Pancreas (tissue), 10 donors: ENCODE data around the gene BCAM. TPM values are rescaled to one million over a fixed set of nuclear protein-coding genes. Genes with fewer than 3 reads are reported as not detected.
A peak's percentile ranks its signal among the peaks of the same experiment; 100 is the strongest.

ENCODE experiments used
- ATAC-seq, 4 donors: fragments of 200-7000 bp; cut with Tn5 transposase; one replicate each; pipeline versions ENCODE4 v1.8.0 to v1.9.1; 2020; ENCODE audit warnings: mild to moderate bottlenecking in 4 of 4, moderate library complexity in 4 of 4
- DNase-seq, 6 donors: peaks; one replicate each; pipeline ENCODE4 v3.0.0-alpha.2; 2020
- FAIRE-seq: peaks from 2 replicates; lab custom pipeline; 2012; peaks lifted over from hg19 to GRCh38; lab: Jason Lieb, UNC
- H3K27ac ChIP-seq, 4 donors: fragments of 200-600 bp; sonication (generic); 1 replicate in 3 of 4; 2 replicates in 1 of 4; pipeline versions ENCODE4 v1.5.0 to v1.8.0; 2020
- H3K27me3 ChIP-seq, 4 donors: fragments of 200-600 bp; one replicate each; pipeline ENCODE4 v1.8.0; 2021
- H3K36me3 ChIP-seq, 3 donors: fragments of 200-600 bp; sonication (generic) in 1 of 3; one replicate each; pipeline versions ENCODE4 v1.5.0 to v1.8.0; 2020 to 2021
- H3K4me1 ChIP-seq, 3 donors: fragments of 200-600 bp; one replicate each; pipeline ENCODE4 v1.8.0; 2021
- H3K4me3 ChIP-seq, 4 donors: fragments of 200-600 bp; sonication (generic) in 2 of 4; one replicate each; pipeline versions ENCODE4 v1.5.0 to v1.8.0; 2020 to 2021
- H3K9me3 ChIP-seq, 4 donors: fragments of 200-600 bp; one replicate each; pipeline ENCODE4 v1.8.0; 2021
- WGBS, 2 donors: extraction: QIAGEN DNeasy Blood & Tissue Kit; methylation state at CpG; one replicate each; pipeline ENCODE4 v1.1.7; 2013; 5-methylcytosine and 5-hydroxymethylcytosine counted together
- intact Hi-C, 3 donors: fragments of 100-400 bp; cut with DNase I; formaldehyde crosslinking; loops; one replicate each; pipeline versions ENCODE4 v1.11.1 to v1.14.2; 2022
- polyA plus RNA-seq, 2 donors: library from polyadenylated mRNA; stranded (reverse); fragments of 200-250 nt; gene quantifications; one replicate each; pipeline ENCODE4 v1.2.3, GENCODE V29; 2013
- total RNA-seq, 6 donors: library from RNA; stranded (reverse); fragmentation: NEBNext Ultra II Directional in 4 of 6; extraction: Animal tissue kit (Norgen Biotek cat#: 25700) in 4 of 6; gene quantifications; one replicate each; pipeline versions ENCODE4 v1.2.1 to v1.2.4, GENCODE V29; 2021 to 2023
- TF ChIP-seq, protein P1 (sequence below), 4 donors: fragments of 200-600 bp; sonication (generic) in 3 of 4; IDR thresholded peaks; one replicate each; pipeline versions ENCODE4 v1.5.0 to v1.8.0; 2021; ENCODE audit warnings: antibody characterized with exemption in 4 of 4
- donor health status: healthy with polysubstance abuse.
- donor health status: DM: no; HTN: no; CAD: no; lungs with moderate emphysema.
- donor health status: DM: no; HTN: no; CAD: no.
- donor health status: control.
- donor health status: control.
- donor health status: Bipolar disorder and iron deficiency.
- donor health status: DM: yes; HTN: yes; CAD: no.
- donor health status: DM: no; HTN: no; CAD: no.
- donor health status: DM: no; HTN: no; CAD: no.
- donor health status: DM: yes; HTN: yes; CAD: no.

BCAM gene
- total and polyA plus RNA-seq, 8 donors, result 28.8 to 140 (median 51.5) TPM

DNA sequence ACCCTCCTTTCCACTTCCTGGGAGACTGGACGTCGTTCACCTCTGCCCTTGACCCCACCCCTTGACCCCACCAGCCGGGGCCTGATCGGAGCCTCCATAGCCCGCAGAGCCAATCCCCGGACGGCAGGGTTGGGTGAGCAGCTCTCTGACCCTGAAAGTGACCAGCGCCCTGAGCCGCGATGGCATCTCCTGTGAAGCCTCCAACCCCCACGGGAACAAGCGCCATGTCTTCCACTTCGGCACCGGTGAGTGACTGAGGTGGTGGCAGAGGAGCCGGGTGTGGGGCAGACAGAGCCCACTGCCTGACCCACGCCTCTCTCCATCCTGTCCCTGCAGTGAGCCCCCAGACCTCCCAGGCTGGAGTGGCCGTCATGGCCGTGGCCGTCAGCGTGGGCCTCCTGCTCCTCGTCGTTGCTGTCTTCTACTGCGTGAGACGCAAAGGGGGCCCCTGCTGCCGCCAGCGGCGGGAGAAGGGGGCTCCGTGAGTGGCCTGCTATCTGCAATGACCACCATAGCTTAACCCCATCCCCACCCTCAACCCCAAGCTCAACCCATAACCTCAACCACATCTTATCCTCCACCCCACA lies 10.4 kb downstream of the BCAM start:
- TF ChIP-seq, protein P1, sequence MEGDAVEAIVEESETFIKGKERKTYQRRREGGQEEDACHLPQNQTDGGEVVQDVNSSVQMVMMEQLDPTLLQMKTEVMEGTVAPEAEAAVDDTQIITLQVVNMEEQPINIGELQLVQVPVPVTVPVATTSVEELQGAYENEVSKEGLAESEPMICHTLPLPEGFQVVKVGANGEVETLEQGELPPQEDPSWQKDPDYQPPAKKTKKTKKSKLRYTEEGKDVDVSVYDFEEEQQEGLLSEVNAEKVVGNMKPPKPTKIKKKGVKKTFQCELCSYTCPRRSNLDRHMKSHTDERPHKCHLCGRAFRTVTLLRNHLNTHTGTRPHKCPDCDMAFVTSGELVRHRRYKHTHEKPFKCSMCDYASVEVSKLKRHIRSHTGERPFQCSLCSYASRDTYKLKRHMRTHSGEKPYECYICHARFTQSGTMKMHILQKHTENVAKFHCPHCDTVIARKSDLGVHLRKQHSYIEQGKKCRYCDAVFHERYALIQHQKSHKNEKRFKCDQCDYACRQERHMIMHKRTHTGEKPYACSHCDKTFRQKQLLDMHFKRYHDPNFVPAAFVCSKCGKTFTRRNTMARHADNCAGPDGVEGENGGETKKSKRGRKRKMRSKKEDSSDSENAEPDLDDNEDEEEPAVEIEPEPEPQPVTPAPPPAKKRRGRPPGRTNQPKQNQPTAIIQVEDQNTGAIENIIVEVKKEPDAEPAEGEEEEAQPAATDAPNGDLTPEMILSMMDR (IDR thresholded peaks at IDR 0.05), result no peak
- ATAC-seq (no peak), DNase-seq (peak in 1 of 6 donors; percentile 64), FAIRE-seq (no peak)
- H3K36me3 ChIP-seq, result no peaks in the 10 kb centered on the region
- H3K4me3 ChIP-seq, result no peak overlapping the region
- H3K4me1 ChIP-seq, result peaks cover 5 to 13% (median 10%) of the 10 kb centered on the region in 3 donors
- no peaks in the 10 kb centered on the region for H3K27me3 ChIP-seq
- intact Hi-C loops, result no loop called here
- no peaks in the 10 kb centered on the region for H3K9me3 ChIP-seq
- WGBS, 2 donors, result 95 to 96% methylated on average over 28 of the region's 28 CpGs
- H3K27ac ChIP-seq, result no peak overlapping the region

DNA sequence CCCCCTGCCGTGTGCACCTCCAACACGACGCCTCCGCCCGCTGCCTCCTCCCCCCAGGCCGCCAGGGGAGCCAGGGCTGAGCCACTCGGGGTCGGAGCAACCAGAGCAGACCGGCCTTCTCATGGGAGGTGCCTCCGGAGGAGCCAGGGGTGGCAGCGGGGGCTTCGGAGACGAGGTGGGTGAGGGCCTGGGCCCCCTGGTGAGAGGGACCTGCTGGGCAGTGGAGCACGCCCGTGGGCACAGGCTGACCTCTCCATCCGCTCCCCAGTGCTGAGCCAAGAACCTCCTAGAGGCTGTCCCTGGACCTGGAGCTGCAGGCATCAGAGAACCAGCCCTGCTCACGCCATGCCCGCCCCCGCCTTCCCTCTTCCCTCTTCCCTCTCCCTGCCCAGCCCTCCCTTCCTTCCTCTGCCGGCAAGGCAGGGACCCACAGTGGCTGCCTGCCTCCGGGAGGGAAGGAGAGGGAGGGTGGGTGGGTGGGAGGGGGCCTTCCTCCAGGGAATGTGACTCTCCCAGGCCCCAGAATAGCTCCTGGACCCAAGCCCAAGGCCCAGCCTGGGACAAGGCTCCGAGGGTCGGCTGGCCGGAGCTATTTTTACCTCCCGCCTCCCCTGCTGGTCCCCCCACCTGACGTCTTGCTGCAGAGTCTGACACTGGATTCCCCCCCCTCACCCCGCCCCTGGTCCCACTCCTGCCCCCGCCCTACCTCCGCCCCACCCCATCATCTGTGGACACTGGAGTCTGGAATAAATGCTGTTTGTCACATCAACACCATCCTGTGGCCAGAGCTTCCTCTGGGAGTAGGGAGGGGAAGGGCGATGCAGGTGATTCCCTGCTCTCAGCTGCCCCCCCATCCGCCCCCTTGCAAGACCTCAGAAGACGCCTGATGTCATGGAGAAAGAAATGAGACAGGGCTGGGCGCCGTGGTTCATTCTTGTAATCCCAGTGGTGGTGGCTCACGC lies 12.0 kb downstream of the BCAM start:
- H3K27ac ChIP-seq, result no peak overlapping the region
- ATAC-seq (peak in 1 of 4 donors; percentile 2), FAIRE-seq (no peak), DNase-seq (peak in 2 of 6 donors; percentile 28 to 76)
- TF ChIP-seq, protein P1 (IDR thresholded peaks at IDR 0.05), result no peak
- H3K4me3 ChIP-seq, result no peak overlapping the region
- H3K36me3 ChIP-seq, result no peaks in the 10 kb centered on the region
- H3K27me3 ChIP-seq, result no peaks in the 10 kb centered on the region
- peaks cover 9 to 18% (median 10%) of the 10 kb centered on the region in 3 donors for H3K4me1 ChIP-seq
- intact Hi-C loops, result no loop called here
- no peaks in the 10 kb centered on the region for H3K9me3 ChIP-seq
- 79 to 81% methylated on average over 26 to 35 of the region's 35 CpGs for WGBS, 2 donors

DNA sequence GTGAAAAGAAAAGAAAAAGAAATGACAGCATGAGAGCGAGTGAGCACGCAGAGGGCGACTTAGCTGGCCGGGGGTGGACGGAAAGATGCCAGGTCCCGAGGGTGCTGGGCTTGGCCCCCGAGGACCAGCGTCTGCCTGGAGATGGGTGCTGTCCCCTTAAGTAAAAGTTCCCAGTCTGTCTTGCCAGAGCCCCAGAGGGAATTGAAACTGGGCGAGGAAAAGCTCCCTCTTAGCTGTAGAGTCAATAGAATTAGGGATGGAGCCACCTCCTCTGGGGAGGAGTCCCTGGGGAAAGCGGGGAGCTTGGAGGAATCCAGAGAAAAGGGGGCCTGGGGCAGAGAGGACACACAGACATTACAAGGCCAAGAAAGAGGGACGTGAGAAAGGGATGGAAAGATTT lies 13.3 kb downstream of the BCAM start:
- ATAC-seq, result no peak
- H3K36me3 ChIP-seq, result no peaks in the 10 kb centered on the region
- TF ChIP-seq, protein P1 (IDR thresholded peaks at IDR 0.05), result no peak
- FAIRE-seq, result no peak
- no peak overlapping the region for H3K4me3 ChIP-seq
- H3K27ac ChIP-seq, result no peak overlapping the region
- no peaks in the 10 kb centered on the region for H3K9me3 ChIP-seq
- peaks cover 9 to 18% (median 10%) of the 10 kb centered on the region in 3 donors for H3K4me1 ChIP-seq
- no peaks in the 10 kb centered on the region for H3K27me3 ChIP-seq
- no peak for DNase-seq
- WGBS, 2 donors, result 84% methylated on average over 11 of the region's 11 CpGs
- intact Hi-C loops, result no loop called here

DNA sequence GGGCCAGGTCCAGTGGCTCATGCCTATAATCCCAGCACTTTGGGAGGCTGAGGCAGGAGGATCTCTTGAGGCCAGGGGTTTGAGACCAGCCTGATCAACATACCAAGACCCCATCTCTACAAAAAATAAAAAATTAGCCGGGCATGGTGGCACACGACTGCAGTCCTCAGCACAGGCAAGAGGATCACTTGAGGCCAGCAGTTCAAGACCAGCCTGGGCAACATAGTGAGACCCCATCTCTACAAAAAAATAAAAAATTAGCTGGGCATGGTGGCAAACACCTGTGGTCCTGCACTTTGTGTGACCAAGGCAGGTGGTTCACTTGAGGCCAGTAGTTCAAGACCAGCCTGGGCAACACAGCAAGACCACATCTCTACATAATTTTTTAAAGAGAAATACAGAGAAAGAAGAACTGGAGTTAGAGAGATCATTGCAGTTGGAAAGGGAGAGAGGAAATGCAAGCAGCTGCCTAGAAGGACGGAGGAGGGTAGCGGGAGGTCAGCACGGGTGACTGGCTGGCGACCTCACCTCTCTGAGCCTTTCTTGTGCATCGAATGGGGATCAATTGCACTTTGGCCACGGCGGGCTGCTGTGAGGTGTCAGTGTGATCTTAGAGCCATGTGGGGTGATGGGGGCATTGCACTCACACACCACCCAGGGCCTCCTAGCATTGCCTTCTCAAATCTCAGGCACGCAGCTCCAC lies 13.9 kb downstream of the BCAM start:
- TF ChIP-seq, protein P1 (IDR thresholded peaks at IDR 0.05), result no peak
- 63 to 73% methylated on average over 10 of the region's 10 CpGs for WGBS, 2 donors
- peak overlapping the region in 1 of 4 donors; percentile 24 for H3K27ac ChIP-seq
- DNase-seq (no peak), ATAC-seq (no peak), FAIRE-seq (no peak)
- peaks cover 9 to 18% (median 10%) of the 10 kb centered on the region in 3 donors for H3K4me1 ChIP-seq
- H3K27me3 ChIP-seq, result no peaks in the 10 kb centered on the region
- no peaks in the 10 kb centered on the region for H3K9me3 ChIP-seq
- intact Hi-C loops, result no loop called here
- no peak overlapping the region for H3K4me3 ChIP-seq
- no peaks in the 10 kb centered on the region for H3K36me3 ChIP-seq
